ENCODE results near the gene SLC2A6.

The SLC2A6 gene

GRCh38 chr9:133499132-133499891, 20.4 kb upstream of the SLC2A6 start:
- ChIA-PET POLR2A (no interaction called here), CTCF (interaction anchor here (1.1 to 2.1 kb wide), 5 partner anchors 9 to 351 kb away, joined by 3 to 9 read pairs (median 4); no protein-coding TSS in a partner anchor)
- no peak overlapping the region for H3K4me3 ChIP-seq (ENCODE audit: low read depth, low read length)
- DNase-seq (ENCODE audit: low read depth, low spot score), result no peak
- TF ChIP-seq CTCF (IDR thresholded peaks at IDR 0.05; ENCODE audit: insufficient read depth, low read length, missing control alignments), result no peak

GRCh38 chr9:133496861-133497842, 18.3 kb upstream of the SLC2A6 start:
- TF ChIP-seq CTCF (IDR thresholded peaks at IDR 0.05; ENCODE audit: insufficient read depth, low read length, missing control alignments), result no peak
- ChIA-PET POLR2A (no interaction called here), CTCF (interaction anchor here (0.9 to 2.6 kb wide), 3 partner anchors 10 to 311 kb away, joined by 3 to 22 read pairs (median 4); no protein-coding TSS in a partner anchor)
- H3K4me3 ChIP-seq (ENCODE audit: low read depth, low read length), result no peak overlapping the region
- DNase-seq (ENCODE audit: low read depth, low spot score), result no peak

GRCh38 chr9:133495327-133496293, 16.7 kb upstream of the SLC2A6 start:
- no peak for TF ChIP-seq CTCF (IDR thresholded peaks at IDR 0.05; ENCODE audit: insufficient read depth, low read length, missing control alignments)
- ChIA-PET POLR2A (no interaction called here), CTCF (interaction anchor here (1.0 to 2.6 kb wide), 3 partner anchors 9 to 309 kb away, joined by 3 to 22 read pairs (median 5); no protein-coding TSS in a partner anchor)
- H3K4me3 ChIP-seq (ENCODE audit: low read depth, low read length), result no peak overlapping the region
- DNase-seq (ENCODE audit: low read depth, low spot score), result no peak

- H3K4me3 ChIP-seq (ENCODE audit: low read depth, low read length), result no peak overlapping the region
- ChIA-PET CTCF (interaction anchor here (1.4 to 2.6 kb wide), 2 partner anchors 8 to 10 kb away, joined by 5 to 22 read pairs; no protein-coding TSS in a partner anchor), POLR2A (interaction anchor here (0.6 kb wide), 1 partner anchor 464 kb away, joined by 3 read pairs; the partner anchor contains the start of gene GTF3C5)
- DNase-seq (ENCODE audit: low read depth, low spot score), result no peak
- no peak for TF ChIP-seq CTCF (IDR thresholded peaks at IDR 0.05; ENCODE audit: insufficient read depth, low read length, missing control alignments)
Observed at GRCh38 chr9:133494636-133495326, 15.9 kb upstream of the SLC2A6 start.

- POLR2A ChIA-PET, result interaction anchor here (0.6 kb wide), 1 partner anchor 463 kb away, joined by 3 read pairs; the partner anchor contains the start of gene GTF3C5
- DNase-seq (ENCODE audit: low read depth, low spot score), result no peak
- CTCF ChIA-PET, result interaction anchor here (1.4 to 2.6 kb wide), 2 partner anchors 7 to 9 kb away, joined by 5 to 22 read pairs; no protein-coding TSS in a partner anchor
- TF ChIP-seq CTCF (IDR thresholded peaks at IDR 0.05; ENCODE audit: insufficient read depth, low read length, missing control alignments), result no peak
- H3K4me3 ChIP-seq (ENCODE audit: low read depth, low read length), result no peak overlapping the region
Observed at GRCh38 chr9:133493845-133494540, 15.1 kb upstream of the SLC2A6 start.
